GM10248 (cell line): ENCODE measurements around the gene ARHGAP4.

ENCODE experiments used
- CTCF ChIA-PET: fragments of 300-600 bp; sonication (Branson Sonifier 250); formaldehyde crosslinking; extraction: SDS; loops from one replicate; lab custom pipeline; 2021; ENCODE audit warnings: antibody characterized with exemption; lab: Yijun Ruan, JAX
- POLR2A ChIA-PET: fragments of 350-650 bp; sonication (Branson Sonifier 250); formaldehyde crosslinking; extraction: SDS; loops from one replicate; lab custom pipeline; 2020; ENCODE audit warnings: antibody characterized with exemption; lab: Yijun Ruan, JAX
- DNase-seq: peaks from one replicate; pipeline ENCODE4 v3.0.0; 2012; ENCODE audit errors: extremely low spot score
- TF ChIP-seq, protein P1 (sequence below): IDR thresholded peaks from 2 replicates; pipeline ENCODE4 v1.5.1; 2012; ENCODE audit warnings: mild to moderate bottlenecking, low read depth; ENCODE audit errors: extremely low read depth, missing control alignments, control extremely low read depth

Gene ARHGAP4

DNA sequence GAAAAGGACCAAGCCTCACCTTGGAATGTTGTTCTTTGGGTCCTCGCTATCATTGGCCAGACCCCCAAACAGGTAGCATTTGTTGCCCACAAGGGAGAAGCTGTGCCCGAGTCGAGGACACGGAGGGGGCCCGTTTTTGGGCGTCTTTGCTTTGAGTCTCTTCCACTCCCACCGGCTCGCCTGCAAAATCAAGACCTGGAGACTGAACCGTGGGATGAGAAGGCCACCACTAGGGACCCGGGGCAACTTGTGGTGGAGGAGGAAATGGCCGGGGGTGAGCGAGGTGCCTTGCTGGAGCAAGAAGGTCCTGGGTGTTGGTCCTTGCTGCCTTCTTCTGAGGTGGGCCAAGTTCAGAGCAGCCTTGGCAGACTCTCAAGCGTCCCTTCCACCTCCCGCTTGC is 38.0 kb upstream of the ARHGAP4 start:
- TF ChIP-seq, protein P1, sequence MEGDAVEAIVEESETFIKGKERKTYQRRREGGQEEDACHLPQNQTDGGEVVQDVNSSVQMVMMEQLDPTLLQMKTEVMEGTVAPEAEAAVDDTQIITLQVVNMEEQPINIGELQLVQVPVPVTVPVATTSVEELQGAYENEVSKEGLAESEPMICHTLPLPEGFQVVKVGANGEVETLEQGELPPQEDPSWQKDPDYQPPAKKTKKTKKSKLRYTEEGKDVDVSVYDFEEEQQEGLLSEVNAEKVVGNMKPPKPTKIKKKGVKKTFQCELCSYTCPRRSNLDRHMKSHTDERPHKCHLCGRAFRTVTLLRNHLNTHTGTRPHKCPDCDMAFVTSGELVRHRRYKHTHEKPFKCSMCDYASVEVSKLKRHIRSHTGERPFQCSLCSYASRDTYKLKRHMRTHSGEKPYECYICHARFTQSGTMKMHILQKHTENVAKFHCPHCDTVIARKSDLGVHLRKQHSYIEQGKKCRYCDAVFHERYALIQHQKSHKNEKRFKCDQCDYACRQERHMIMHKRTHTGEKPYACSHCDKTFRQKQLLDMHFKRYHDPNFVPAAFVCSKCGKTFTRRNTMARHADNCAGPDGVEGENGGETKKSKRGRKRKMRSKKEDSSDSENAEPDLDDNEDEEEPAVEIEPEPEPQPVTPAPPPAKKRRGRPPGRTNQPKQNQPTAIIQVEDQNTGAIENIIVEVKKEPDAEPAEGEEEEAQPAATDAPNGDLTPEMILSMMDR = no peak
- POLR2A ChIA-PET = no interaction called here
- no peak for DNase-seq
- CTCF ChIA-PET = interaction anchor here (14.3 kb wide), 1 partner anchor 15 kb away, joined by 137 read pairs; the partner anchor contains the start of gene RENBP

GRCh38 chrX:153963546-153963945 is 37.5 kb upstream of the ARHGAP4 start:
- ChIA-PET POLR2A (no interaction called here), CTCF (interaction anchor here (14.3 kb wide), 1 partner anchor 14 kb away, joined by 137 read pairs; the partner anchor contains the start of gene RENBP)
- TF ChIP-seq, protein P1 = no peak
- no peak for DNase-seq

GRCh38 chrX:153961292-153961691 is 35.2 kb upstream of the ARHGAP4 start:
- DNase-seq = no peak
- TF ChIP-seq, protein P1 = no peak
- ChIA-PET CTCF (interaction anchor here (14.3 kb wide), 1 partner anchor 12 kb away, joined by 137 read pairs; the partner anchor contains the start of gene RENBP), POLR2A (no interaction called here)

GRCh38 chrX:153960786-153961185 is 34.7 kb upstream of the ARHGAP4 start:
- DNase-seq = no peak
- ChIA-PET CTCF (interaction anchor here (14.3 kb wide), 1 partner anchor 12 kb away, joined by 137 read pairs; the partner anchor contains the start of gene RENBP), POLR2A (no interaction called here)
- TF ChIP-seq, protein P1 = no peak

- POLR2A ChIA-PET = no interaction called here
- DNase-seq = no peak
- TF ChIP-seq, protein P1 = no peak
- CTCF ChIA-PET = interaction anchor here (14.3 kb wide), 1 partner anchor 11 kb away, joined by 137 read pairs; the partner anchor contains the start of gene RENBP
Measured at GRCh38 chrX:153960077-153960476, 34.0 kb upstream of the ARHGAP4 start.

- no peak for DNase-seq
- TF ChIP-seq, protein P1 = no peak
- ChIA-PET CTCF (interaction anchor here (14.3 kb wide), 1 partner anchor 10 kb away, joined by 137 read pairs; the partner anchor contains the start of gene RENBP), POLR2A (no interaction called here)
Measured at GRCh38 chrX:153959649-153960048, 33.6 kb upstream of the ARHGAP4 start.
